Skeletal muscle cell (primary cell): ENCODE results near the gene SUMF1.

Experiments used
- DNase-seq: peaks from one replicate; pipeline ENCODE4 v3.0.0-alpha.2; 2010; ENCODE audit warnings: low read depth
- H3K4me3 ChIP-seq: 2 replicates; pipeline ENCODE4 v1.5.1; 2011; ENCODE audit warnings: low read depth, mild to moderate bottlenecking, control low read depth, low read length, moderate library complexity

SUMF1 gene

GRCh38 chr3:4322635-4323034 lies 144.4 kb downstream of the SUMF1 start:
- H3K4me3 ChIP-seq = no peak overlapping the region
- DNase-seq = peak; percentile 95

GRCh38 chr3:4321732-4322131 lies 145.3 kb downstream of the SUMF1 start:
- no peak overlapping the region for H3K4me3 ChIP-seq
- no peak for DNase-seq

GRCh38 chr3:4320096-4320911 lies 146.8 kb downstream of the SUMF1 start:
- peak; percentile 25 for DNase-seq
- no peak overlapping the region for H3K4me3 ChIP-seq

GRCh38 chr3:4314688-4315087 lies 152.4 kb downstream of the SUMF1 start:
- no peak overlapping the region for H3K4me3 ChIP-seq
- no peak for DNase-seq

GRCh38 chr3:4313606-4314293 lies 153.3 kb downstream of the SUMF1 start:
- no peak overlapping the region for H3K4me3 ChIP-seq
- no peak for DNase-seq

- DNase-seq = no peak
- no peak overlapping the region for H3K4me3 ChIP-seq
Observed at GRCh38 chr3:4311496-4311895, 155.6 kb downstream of the SUMF1 start.
